OCI-LY1 (cell line): ENCODE data around the gene QPRT.
"Not testable (repeated sequence)": the region's sequence is repeated elsewhere in the genome, so short reads cannot be mapped to it uniquely, and the experiment has no call there.

ENCODE experiments used
- H2AFZ ChIP-seq: fragments of 200-600 bp; sonication (generic), shearing (Covaris generic); 2 replicates; pipeline ENCODE4 v1.6.0; 2014; ENCODE audit warnings: antibody characterized with exemption, mild to moderate bottlenecking, low read length
- H3F3A ChIP-seq: fragments of 200-600 bp; sonication (generic), shearing (Covaris generic); 2 replicates; pipeline ENCODE4 v1.6.0; 2014; ENCODE audit warnings: mild to moderate bottlenecking, antibody characterized with exemption, low read length, moderate library complexity; ENCODE audit not compliant: insufficient read depth
- H3K27ac ChIP-seq: fragments of 200-600 bp; sonication (generic); 2 replicates; pipeline ENCODE4 v1.5.1; 2014; ENCODE audit warnings: low read length, mixed run types, mild to moderate bottlenecking, low read depth; ENCODE audit not compliant: poor library complexity, severe bottlenecking
- H3K27me3 ChIP-seq: fragments of 200-600 bp; sonication (generic); 2 replicates; pipeline ENCODE4 v1.6.0; 2014; ENCODE audit warnings: antibody characterized with exemption, mild to moderate bottlenecking, low read length, moderate library complexity; ENCODE audit not compliant: insufficient read depth
- H3K36me3 ChIP-seq: fragments of 200-600 bp; sonication (generic); 2 replicates; pipeline ENCODE4 v1.6.1; 2014; ENCODE audit warnings: mild to moderate bottlenecking, antibody characterized with exemption, low read length, moderate library complexity, mixed read lengths; ENCODE audit not compliant: insufficient read depth
- H3K4me1 ChIP-seq: fragments of 200-600 bp; sonication (generic); 2 replicates; pipeline ENCODE4 v1.5.1; 2014; ENCODE audit warnings: mild to moderate bottlenecking, low read length, moderate library complexity; ENCODE audit not compliant: insufficient read depth, severe bottlenecking
- H3K4me2 ChIP-seq: fragments of 200-600 bp; sonication (generic), shearing (Covaris generic); 2 replicates; pipeline ENCODE4 v1.6.1; 2014; ENCODE audit warnings: low read length
- H3K4me3 ChIP-seq: fragments of 200-600 bp; sonication (generic); 2 replicates; pipeline ENCODE4 v1.5.1; 2014; ENCODE audit warnings: low read length, low read depth, mild to moderate bottlenecking, mixed read lengths; ENCODE audit not compliant: poor library complexity, severe bottlenecking
- H3K79me2 ChIP-seq: fragments of 200-600 bp; shearing (Covaris generic); 2 replicates; pipeline ENCODE4 v1.6.1; 2016; ENCODE audit warnings: mixed run types, low read length, mixed read lengths; ENCODE audit not compliant: insufficient read depth
- H3K9ac ChIP-seq: fragments of 200-600 bp; sonication (generic), shearing (Covaris generic); 2 replicates; pipeline ENCODE4 v1.6.1; 2014; ENCODE audit warnings: mild to moderate bottlenecking, low read length, mixed read lengths
- H3K9me2 ChIP-seq: fragments of 200-600 bp; sonication (generic), shearing (Covaris generic); 2 replicates; pipeline ENCODE4 v1.6.1; 2014; ENCODE audit warnings: low read depth, mild to moderate bottlenecking, low read length, mixed read lengths
- H3K9me3 ChIP-seq: fragments of 200-600 bp; shearing (Covaris generic); 2 replicates; pipeline ENCODE4 v1.6.1; 2014; ENCODE audit warnings: low read length, mixed read lengths
- H4K20me1 ChIP-seq: fragments of 200-600 bp; sonication (generic), shearing (Covaris generic); 2 replicates; pipeline ENCODE4 v1.6.0; 2016; ENCODE audit warnings: mild to moderate bottlenecking, low read length; ENCODE audit not compliant: insufficient read depth
- EZH2 ChIP-seq: fragments of 200-600 bp; sonication (generic), shearing (Covaris generic); IDR thresholded peaks from 2 replicates; pipeline ENCODE4 v1.8.0; 2017; ENCODE audit warnings: borderline replicate concordance, mixed run types, mild to moderate bottlenecking, antibody characterized with exemption, low read length, moderate library complexity, mixed read lengths
- TF ChIP-seq, protein P1 (sequence below): fragments of 200-600 bp; sonication (generic), shearing (Covaris generic); IDR thresholded peaks from 2 replicates; pipeline ENCODE4 v1.5.1; 2017; ENCODE audit warnings: mild to moderate bottlenecking, antibody characterized with exemption, low read length, moderate library complexity, mixed read lengths

Gene QPRT

DNA sequence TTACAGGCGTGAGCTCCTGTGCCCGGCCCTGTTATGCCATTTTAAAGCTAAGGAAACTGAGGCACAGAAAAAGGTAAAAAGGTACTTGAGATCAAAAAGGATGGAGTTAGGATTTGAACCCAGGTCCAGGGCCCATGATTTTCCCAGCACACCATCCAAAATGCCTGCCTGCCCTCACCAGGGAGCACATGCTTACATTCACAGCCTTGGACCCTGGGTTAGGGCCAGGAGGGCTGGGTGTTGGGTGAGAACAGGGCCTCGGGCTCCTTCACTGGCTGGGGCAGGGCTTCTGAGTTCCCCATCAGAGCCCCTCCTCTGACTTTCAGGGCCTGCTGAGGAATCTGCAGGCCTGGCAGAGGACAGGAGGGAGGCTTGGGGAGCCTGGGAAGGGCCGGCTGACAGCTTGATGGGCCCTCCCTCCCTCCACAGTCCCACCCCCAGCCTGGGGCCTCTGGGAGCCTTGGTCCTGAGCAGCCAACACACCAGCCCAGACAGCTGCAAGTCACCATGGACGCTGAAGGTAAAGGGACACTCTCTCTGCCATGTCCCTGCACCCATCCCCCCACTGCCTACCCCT, at the start of gene QPRT:
TSS of gene QPRT (plus strand) at position 490 of the 577 bp plus-strand sequence. CDS start at position 508, 18 bp downstream.
- no peaks in the 10 kb centered on the region for H3K9me2 ChIP-seq
- peaks cover 49% of the 10 kb centered on the region for H3K4me1 ChIP-seq
- H3K4me3 ChIP-seq = peak within 1 kb of the TSS; percentile 69
- H3K9ac ChIP-seq = peak within 1 kb of the TSS; percentile 87
- no peaks in the 10 kb centered on the region for H3K27me3 ChIP-seq
- H2AFZ ChIP-seq = no peak within 1 kb of the TSS
- no peaks in the 10 kb centered on the region for H4K20me1 ChIP-seq
- peaks cover 7% of the 10 kb centered on the region; the same call in 1 of the 2 replicates for H3K36me3 ChIP-seq
- peak within 1 kb of the TSS; percentile 94 for H3K27ac ChIP-seq
- peak within 1 kb of the TSS; percentile 82 for H3K4me2 ChIP-seq
- TF ChIP-seq EZH2 = no peak
- TF ChIP-seq, protein P1, sequence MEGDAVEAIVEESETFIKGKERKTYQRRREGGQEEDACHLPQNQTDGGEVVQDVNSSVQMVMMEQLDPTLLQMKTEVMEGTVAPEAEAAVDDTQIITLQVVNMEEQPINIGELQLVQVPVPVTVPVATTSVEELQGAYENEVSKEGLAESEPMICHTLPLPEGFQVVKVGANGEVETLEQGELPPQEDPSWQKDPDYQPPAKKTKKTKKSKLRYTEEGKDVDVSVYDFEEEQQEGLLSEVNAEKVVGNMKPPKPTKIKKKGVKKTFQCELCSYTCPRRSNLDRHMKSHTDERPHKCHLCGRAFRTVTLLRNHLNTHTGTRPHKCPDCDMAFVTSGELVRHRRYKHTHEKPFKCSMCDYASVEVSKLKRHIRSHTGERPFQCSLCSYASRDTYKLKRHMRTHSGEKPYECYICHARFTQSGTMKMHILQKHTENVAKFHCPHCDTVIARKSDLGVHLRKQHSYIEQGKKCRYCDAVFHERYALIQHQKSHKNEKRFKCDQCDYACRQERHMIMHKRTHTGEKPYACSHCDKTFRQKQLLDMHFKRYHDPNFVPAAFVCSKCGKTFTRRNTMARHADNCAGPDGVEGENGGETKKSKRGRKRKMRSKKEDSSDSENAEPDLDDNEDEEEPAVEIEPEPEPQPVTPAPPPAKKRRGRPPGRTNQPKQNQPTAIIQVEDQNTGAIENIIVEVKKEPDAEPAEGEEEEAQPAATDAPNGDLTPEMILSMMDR = no peak
- H3K79me2 ChIP-seq = 0 out of 2 replicates have a peak, but pooled peaks cover 3% of the 10 kb centered on the region
- H3F3A ChIP-seq = no peaks in the 10 kb centered on the region
- no peaks in the 10 kb centered on the region for H3K9me3 ChIP-seq

DNA sequence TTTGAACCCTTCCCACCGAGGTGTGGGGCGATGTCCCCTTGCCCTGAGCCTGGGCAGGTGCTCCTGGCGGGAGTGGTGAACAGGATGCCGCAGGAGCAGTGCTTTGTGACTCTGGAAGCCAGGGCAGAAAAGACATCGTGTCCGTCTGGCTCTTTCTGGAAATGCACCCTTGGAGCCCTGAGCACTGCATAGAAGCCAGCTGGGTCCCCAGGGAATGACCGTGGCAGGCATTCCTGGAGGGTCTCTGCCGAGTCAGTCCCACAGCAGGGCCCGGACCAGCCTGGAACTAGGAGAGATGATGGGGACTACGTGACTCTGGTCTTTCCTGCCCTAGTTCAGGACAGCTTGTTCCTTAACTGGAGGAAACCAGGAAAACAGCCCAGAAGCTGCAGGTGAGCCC, 49.7 kb upstream of the QPRT start:
- not testable (repeated sequence) for H3K27ac ChIP-seq, H3K9ac ChIP-seq, H3K9me2 ChIP-seq, H3K4me2 ChIP-seq, H3K36me3 ChIP-seq, H3F3A ChIP-seq, H3K9me3 ChIP-seq, H2AFZ ChIP-seq, H4K20me1 ChIP-seq, H3K4me3 ChIP-seq, H3K79me2 ChIP-seq, H3K27me3 ChIP-seq
- H3K4me1 ChIP-seq = peaks cover 11% of the 10 kb centered on the region

DNA sequence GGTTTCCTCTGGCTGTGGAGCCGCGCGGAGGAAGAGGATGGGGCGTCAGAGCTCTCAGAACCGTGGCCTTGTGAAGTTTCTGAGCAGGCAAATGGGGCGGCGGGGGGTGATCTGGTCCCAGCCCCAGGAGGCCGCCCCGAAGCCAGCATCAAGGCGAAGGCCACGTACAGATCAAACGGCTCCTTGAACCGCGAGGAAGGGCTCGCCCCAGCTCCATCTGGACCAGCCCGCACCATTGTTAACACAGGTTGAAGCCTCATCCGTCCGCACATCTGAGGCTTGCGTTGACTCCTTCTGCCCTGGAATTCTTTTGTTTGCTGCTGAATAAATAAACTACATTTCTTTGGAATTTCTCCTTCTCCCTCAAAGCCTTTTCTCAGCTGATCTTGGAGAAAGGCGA, 47.3 kb upstream of the QPRT start:
- not testable (repeated sequence) for H4K20me1 ChIP-seq, H3K27me3 ChIP-seq, H3K4me2 ChIP-seq, H3F3A ChIP-seq, H3K9me2 ChIP-seq, H3K79me2 ChIP-seq, H3K36me3 ChIP-seq, H3K9me3 ChIP-seq, H3K9ac ChIP-seq, H2AFZ ChIP-seq, H3K4me3 ChIP-seq, H3K27ac ChIP-seq
- peaks cover 11% of the 10 kb centered on the region for H3K4me1 ChIP-seq

DNA sequence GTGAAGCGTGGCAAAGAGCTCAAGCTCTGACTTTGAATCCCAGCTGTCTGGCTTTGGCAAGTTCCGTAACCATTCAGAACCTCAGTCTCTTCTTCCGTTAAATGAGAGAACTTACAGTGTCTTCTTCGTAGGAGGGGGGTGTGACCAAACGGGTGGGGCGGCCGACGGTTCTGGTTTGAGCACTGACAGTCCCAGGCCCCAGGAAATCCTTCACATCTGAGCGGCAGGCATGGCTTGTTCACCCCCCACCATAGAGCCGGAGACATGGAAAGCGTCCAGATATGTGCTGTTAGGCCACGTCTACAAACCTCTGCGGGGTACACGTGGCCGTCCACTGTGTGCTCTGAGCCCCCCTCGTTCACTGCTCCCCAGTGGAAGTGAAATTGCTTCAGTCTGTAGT, 43.1 kb upstream of the QPRT start:
- not testable (repeated sequence) for H3K27me3 ChIP-seq, H2AFZ ChIP-seq, H3F3A ChIP-seq, H3K79me2 ChIP-seq, H3K27ac ChIP-seq, H3K9ac ChIP-seq, H3K36me3 ChIP-seq, H3K9me2 ChIP-seq, H4K20me1 ChIP-seq, H3K4me1 ChIP-seq, H3K4me3 ChIP-seq, H3K9me3 ChIP-seq, H3K4me2 ChIP-seq

DNA sequence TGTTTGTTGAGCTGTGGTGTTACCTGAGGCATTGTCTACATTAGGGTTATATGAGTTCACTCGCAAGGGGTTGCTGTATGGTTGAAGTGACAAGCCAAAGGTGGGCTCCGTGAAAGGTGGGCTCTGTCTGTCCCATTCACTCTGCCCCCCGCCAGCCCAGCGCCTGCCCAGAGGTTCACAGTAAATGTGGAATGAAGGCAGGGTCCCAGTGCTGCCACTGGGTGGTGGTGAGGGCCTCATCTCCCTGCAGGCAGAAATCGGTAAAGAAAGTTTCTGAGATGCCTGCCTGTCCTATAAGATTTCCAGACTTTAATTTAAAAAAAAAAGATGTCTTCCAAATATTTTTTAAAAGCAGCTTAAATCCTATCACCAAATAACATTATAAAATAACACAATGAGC, 42.6 kb upstream of the QPRT start:
- H3K9me3 ChIP-seq, H3K79me2 ChIP-seq, H2AFZ ChIP-seq, H3K9me2 ChIP-seq, H3K4me2 ChIP-seq, H3K4me3 ChIP-seq, H4K20me1 ChIP-seq, H3K4me1 ChIP-seq, H3K36me3 ChIP-seq, H3F3A ChIP-seq, H3K27ac ChIP-seq, H3K9ac ChIP-seq, H3K27me3 ChIP-seq: not testable (repeated sequence)

DNA sequence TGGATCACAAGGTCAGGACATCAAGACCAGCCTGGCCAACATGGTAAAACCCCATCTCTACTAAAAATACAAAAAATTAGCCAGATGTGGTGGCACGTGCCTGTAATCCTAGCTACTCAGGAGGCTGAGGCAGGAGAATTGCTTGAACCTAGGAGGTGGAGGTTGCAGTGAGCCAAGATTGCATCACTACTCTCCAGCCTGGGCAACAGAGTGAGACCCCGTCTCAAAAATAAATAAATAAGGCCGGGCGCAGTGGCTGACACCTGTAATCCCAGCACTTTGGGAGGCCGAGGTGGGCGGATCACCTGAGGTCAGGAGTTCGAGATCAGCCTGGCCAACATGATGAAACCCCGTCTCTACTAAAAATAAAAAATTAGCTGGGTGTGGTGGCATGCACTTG, 40.2 kb upstream of the QPRT start:
- H3K9me3 ChIP-seq, H3K9me2 ChIP-seq, H3K27me3 ChIP-seq, H4K20me1 ChIP-seq, H3K36me3 ChIP-seq, H3K27ac ChIP-seq, H3K4me3 ChIP-seq, H3K4me2 ChIP-seq, H3K9ac ChIP-seq, H2AFZ ChIP-seq, H3K79me2 ChIP-seq, H3F3A ChIP-seq, H3K4me1 ChIP-seq: not testable (repeated sequence)
